ENCODE results near the gene CTNNA2.

CTNNA2 gene

DNA sequence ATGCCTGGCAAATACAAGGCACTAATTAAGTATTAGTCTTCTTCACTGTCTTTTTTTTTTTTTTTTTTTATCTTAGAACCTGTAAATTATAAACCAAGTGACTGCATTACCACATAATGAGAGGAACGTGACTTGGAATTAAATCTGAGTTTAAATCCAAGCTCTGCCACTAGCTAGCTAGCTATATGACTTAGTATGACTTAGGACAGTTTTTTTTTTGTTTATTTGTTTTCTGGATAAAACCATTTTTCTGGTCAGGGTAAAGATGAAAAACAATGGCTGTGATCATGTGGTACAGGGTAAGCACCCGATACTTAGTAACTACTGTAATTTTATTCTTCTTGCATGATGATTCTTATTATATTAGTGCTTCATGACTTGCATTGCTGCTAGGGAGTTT lies 983.5 kb downstream of the CTNNA2 start:
- DNase-seq (no peak), ATAC-seq (replicated peaks) (no peak)
- no peak overlapping the region for H3K27ac Mint-ChIP-seq
- H3K4me3 Mint-ChIP-seq: no peak overlapping the region
- H3K27me3 Mint-ChIP-seq: no peaks in the 10 kb centered on the region
- H3K4me1 Mint-ChIP-seq (ENCODE audit: low read depth in 2 of 2): no peaks in the 10 kb centered on the region
- H3K36me3 Mint-ChIP-seq (ENCODE audit: insufficient read depth): no peaks in the 10 kb centered on the region
- H3K9me3 Mint-ChIP-seq: peaks cover 20 to 31% of the 10 kb centered on the region in 2 donors

- DNase-seq (no peak), ATAC-seq (replicated peaks) (no peak)
- Mint-ChIP-seq H3K27ac (no peak overlapping the region), H3K9me3 (peaks cover 20 to 31% of the 10 kb centered on the region in 2 donors), H3K4me1 (ENCODE audit: low read depth in 2 of 2) (no peaks in the 10 kb centered on the region), H3K4me3 (no peak overlapping the region), H3K27me3 (no peaks in the 10 kb centered on the region), H3K36me3 (ENCODE audit: insufficient read depth) (no peaks in the 10 kb centered on the region)
Observed at GRCh38 chr2:80496775-80497174, 983.9 kb downstream of the CTNNA2 start.

- no peak for DNase-seq
- no peaks in the 10 kb centered on the region for H3K36me3 Mint-ChIP-seq (ENCODE audit: insufficient read depth)
- peaks cover 10 to 11% of the 10 kb centered on the region in 2 donors for H3K9me3 Mint-ChIP-seq
- ATAC-seq (replicated peaks): no peak
- no peaks in the 10 kb centered on the region for H3K4me1 Mint-ChIP-seq (ENCODE audit: low read depth in 2 of 2)
- H3K27ac Mint-ChIP-seq: no peak overlapping the region
- H3K4me3 Mint-ChIP-seq: no peak overlapping the region
- no peaks in the 10 kb centered on the region for H3K27me3 Mint-ChIP-seq
Observed at GRCh38 chr2:80499095-80499494, 986.2 kb downstream of the CTNNA2 start.

GRCh38 chr2:80501874-80502624 lies 989.2 kb downstream of the CTNNA2 start:
- H3K9me3 Mint-ChIP-seq: peaks cover 11 to 16% of the 10 kb centered on the region in 2 donors
- DNase-seq: no peak
- no peaks in the 10 kb centered on the region for H3K36me3 Mint-ChIP-seq (ENCODE audit: insufficient read depth)
- no peaks in the 10 kb centered on the region for H3K4me1 Mint-ChIP-seq (ENCODE audit: low read depth in 2 of 2)
- ATAC-seq (replicated peaks): no peak
- no peaks in the 10 kb centered on the region for H3K27me3 Mint-ChIP-seq
- H3K27ac Mint-ChIP-seq: no peak overlapping the region
- no peak overlapping the region for H3K4me3 Mint-ChIP-seq

DNA sequence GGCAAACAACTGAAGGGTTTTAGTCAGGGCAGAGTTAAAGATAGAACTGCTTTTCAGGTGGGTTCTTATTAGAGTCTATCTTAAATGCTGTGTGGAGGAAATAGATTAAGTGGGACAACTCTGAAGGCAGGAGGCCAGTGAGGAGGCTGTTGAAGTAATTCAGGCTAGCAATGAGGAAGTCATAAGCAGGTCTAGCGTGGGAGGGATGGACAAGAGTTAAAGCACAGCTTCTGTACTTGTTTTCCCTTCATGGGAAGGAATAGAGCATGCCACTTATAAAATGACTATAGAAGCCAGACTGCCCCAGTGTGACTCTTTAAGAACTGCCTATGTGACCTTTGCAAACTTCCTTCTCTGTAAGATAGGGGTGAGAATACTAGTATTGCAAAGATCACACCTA lies 993.7 kb downstream of the CTNNA2 start:
- DNase-seq (no peak), ATAC-seq (replicated peaks) (no peak)
- H3K4me1 Mint-ChIP-seq (ENCODE audit: low read depth in 2 of 2): no peaks in the 10 kb centered on the region
- H3K4me3 Mint-ChIP-seq: no peak overlapping the region
- H3K9me3 Mint-ChIP-seq: peaks cover 6 to 22% of the 10 kb centered on the region in 2 donors
- no peak overlapping the region for H3K27ac Mint-ChIP-seq
- no peaks in the 10 kb centered on the region for H3K36me3 Mint-ChIP-seq (ENCODE audit: insufficient read depth)
- no peaks in the 10 kb centered on the region for H3K27me3 Mint-ChIP-seq

DNA sequence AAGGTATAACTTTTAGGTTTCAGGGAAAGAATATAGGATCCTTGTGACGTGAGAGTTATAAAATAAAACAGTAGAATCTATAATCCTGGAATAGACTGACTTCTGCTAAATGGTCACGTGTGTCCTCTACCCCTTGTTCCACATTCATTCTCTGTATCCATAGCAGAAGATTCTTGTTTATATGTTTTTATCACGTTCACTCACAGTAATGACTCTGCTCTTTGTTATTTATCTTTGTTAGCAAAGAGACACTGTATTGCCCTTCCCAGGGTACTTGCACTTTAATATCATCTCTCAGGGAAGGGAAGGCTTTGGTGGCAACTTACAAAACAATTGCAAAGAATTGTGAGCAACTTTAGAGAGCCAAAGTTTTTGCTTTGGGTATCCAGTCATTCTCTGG lies 997.9 kb downstream of the CTNNA2 start:
- no peak overlapping the region for H3K27ac Mint-ChIP-seq
- no peak for DNase-seq
- no peak for ATAC-seq (replicated peaks)
- H3K27me3 Mint-ChIP-seq: no peaks in the 10 kb centered on the region
- H3K9me3 Mint-ChIP-seq: peaks cover 6 to 22% of the 10 kb centered on the region in 2 donors
- H3K4me1 Mint-ChIP-seq (ENCODE audit: low read depth in 2 of 2): no peaks in the 10 kb centered on the region
- peaks cover 3% of the 10 kb centered on the region for H3K36me3 Mint-ChIP-seq (ENCODE audit: insufficient read depth)
- H3K4me3 Mint-ChIP-seq: no peak overlapping the region

DNA sequence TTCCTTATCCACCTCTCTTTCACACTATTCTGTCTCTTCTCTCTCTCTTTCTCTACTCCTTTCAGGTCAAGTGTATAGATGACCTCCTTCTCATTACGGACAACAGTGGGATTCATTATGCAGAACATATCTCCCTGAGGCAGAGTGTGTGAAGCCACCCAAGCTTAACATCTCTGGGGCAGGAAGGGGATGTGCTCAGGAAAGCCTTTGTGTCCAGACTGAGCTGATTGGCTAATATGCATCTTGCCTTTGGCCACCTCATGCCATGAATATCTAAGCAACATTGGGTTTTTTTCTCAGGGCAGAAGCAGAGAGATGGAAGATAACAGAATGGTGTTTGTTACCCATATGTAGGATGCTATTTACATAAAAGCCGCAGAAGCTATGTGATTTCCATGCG lies 1003.1 kb downstream of the CTNNA2 start:
- H3K9me3 Mint-ChIP-seq: peaks cover 1 to 3% of the 10 kb centered on the region in 2 donors
- DNase-seq: no peak
- ATAC-seq (replicated peaks): no peak
- H3K27me3 Mint-ChIP-seq: no peaks in the 10 kb centered on the region
- no peak overlapping the region for H3K27ac Mint-ChIP-seq
- H3K36me3 Mint-ChIP-seq (ENCODE audit: insufficient read depth): peaks cover 9% of the 10 kb centered on the region
- H3K4me3 Mint-ChIP-seq: no peak overlapping the region
- H3K4me1 Mint-ChIP-seq (ENCODE audit: low read depth in 2 of 2): no peaks in the 10 kb centered on the region

DNA sequence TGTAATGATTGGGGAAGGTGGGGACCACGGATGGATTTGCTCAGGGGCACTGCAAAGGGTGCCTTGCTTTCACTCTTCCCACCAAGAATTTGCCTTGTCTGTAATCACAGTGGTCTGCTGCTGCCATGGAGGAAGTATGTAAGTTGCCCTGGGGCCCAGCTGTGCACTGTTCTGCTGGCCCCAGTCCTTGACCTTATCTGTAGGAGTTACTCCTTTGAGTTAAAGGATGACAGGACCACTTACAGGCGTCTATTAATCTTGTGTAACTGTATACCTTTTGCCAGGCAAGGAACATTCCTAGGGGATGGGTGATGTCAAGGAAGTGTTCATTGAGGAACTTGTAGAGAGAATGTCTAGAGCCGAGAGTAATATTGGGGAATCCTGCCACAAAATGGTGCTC lies 1004.5 kb downstream of the CTNNA2 start:
- Mint-ChIP-seq H3K27ac (no peak overlapping the region), H3K4me1 (ENCODE audit: low read depth in 2 of 2) (no peaks in the 10 kb centered on the region), H3K4me3 (no peak overlapping the region), H3K27me3 (no peaks in the 10 kb centered on the region), H3K36me3 (ENCODE audit: insufficient read depth) (peaks cover 9% of the 10 kb centered on the region), H3K9me3 (peaks cover 0 to 3% of the 10 kb centered on the region in 2 donors)
- no peak for DNase-seq
- ATAC-seq (replicated peaks): no peak

- no peaks in the 10 kb centered on the region for H3K27me3 Mint-ChIP-seq
- no peak for DNase-seq
- no peaks in the 10 kb centered on the region for H3K4me1 Mint-ChIP-seq (ENCODE audit: low read depth in 2 of 2)
- peaks cover 9% of the 10 kb centered on the region for H3K36me3 Mint-ChIP-seq (ENCODE audit: insufficient read depth)
- H3K9me3 Mint-ChIP-seq: peaks cover 0 to 3% of the 10 kb centered on the region in 2 donors
- no peak overlapping the region for H3K27ac Mint-ChIP-seq
- no peak overlapping the region for H3K4me3 Mint-ChIP-seq
- ATAC-seq (replicated peaks): no peak
Observed at GRCh38 chr2:80519121-80519643, 1006.3 kb downstream of the CTNNA2 start.

GRCh38 chr2:80519699-80520291 lies 1006.9 kb downstream of the CTNNA2 start:
- no peak overlapping the region for H3K27ac Mint-ChIP-seq
- H3K4me3 Mint-ChIP-seq: no peak overlapping the region
- peaks cover 6% of the 10 kb centered on the region for H3K36me3 Mint-ChIP-seq (ENCODE audit: insufficient read depth)
- DNase-seq (no peak), ATAC-seq (replicated peaks) (no peak)
- no peaks in the 10 kb centered on the region for H3K27me3 Mint-ChIP-seq
- no peaks in the 10 kb centered on the region for H3K4me1 Mint-ChIP-seq (ENCODE audit: low read depth in 2 of 2)
- peaks cover 0 to 3% of the 10 kb centered on the region in 2 donors for H3K9me3 Mint-ChIP-seq

- Mint-ChIP-seq H3K4me1 (ENCODE audit: low read depth in 2 of 2) (no peaks in the 10 kb centered on the region), H3K27me3 (no peaks in the 10 kb centered on the region), H3K9me3 (peaks cover 4 to 9% of the 10 kb centered on the region in 2 donors), H3K27ac (no peak overlapping the region), H3K4me3 (no peak overlapping the region), H3K36me3 (ENCODE audit: insufficient read depth) (no peaks in the 10 kb centered on the region)
- ATAC-seq (replicated peaks) (no peak), DNase-seq (no peak)
Observed at GRCh38 chr2:80525152-80525551, 1012.3 kb downstream of the CTNNA2 start.

GRCh38 chr2:80527119-80527518 lies 1014.3 kb downstream of the CTNNA2 start:
- no peak overlapping the region for H3K27ac Mint-ChIP-seq
- H3K4me3 Mint-ChIP-seq: no peak overlapping the region
- DNase-seq (no peak), ATAC-seq (replicated peaks) (no peak)
- no peaks in the 10 kb centered on the region for H3K4me1 Mint-ChIP-seq (ENCODE audit: low read depth in 2 of 2)
- peaks cover 11 to 17% of the 10 kb centered on the region in 2 donors for H3K9me3 Mint-ChIP-seq
- H3K27me3 Mint-ChIP-seq: no peaks in the 10 kb centered on the region
- H3K36me3 Mint-ChIP-seq (ENCODE audit: insufficient read depth): no peaks in the 10 kb centered on the region

GRCh38 chr2:80529466-80530165 lies 1016.8 kb downstream of the CTNNA2 start:
- Mint-ChIP-seq H3K4me1 (ENCODE audit: low read depth in 2 of 2) (no peaks in the 10 kb centered on the region), H3K4me3 (no peak overlapping the region), H3K27ac (no peak overlapping the region), H3K9me3 (peaks cover 17 to 22% of the 10 kb centered on the region in 2 donors), H3K36me3 (ENCODE audit: insufficient read depth) (no peaks in the 10 kb centered on the region), H3K27me3 (no peaks in the 10 kb centered on the region)
- DNase-seq (no peak), ATAC-seq (replicated peaks) (no peak)

Measured in effector memory CD8-positive, alpha-beta T cell (primary cell).